Mononuclear cell (primary cell): ENCODE results near the gene RNF144B. TPM values are rescaled to one million over a fixed set of nuclear protein-coding genes. Genes with fewer than 3 reads are reported as not detected.
"Not testable (repeated sequence)": the region's sequence is repeated elsewhere in the genome, so short reads cannot be mapped to it uniquely, and the experiment has no call there.

Source experiments
- H3K27me3 ChIP-seq: 2 replicates; pipeline ENCODE4 v1.6.0; 2011; ENCODE audit warnings: low read length, control low read depth; ENCODE audit not compliant: insufficient read depth
- H3K4me1 ChIP-seq: 2 replicates; pipeline ENCODE4 v1.5.1; 2011; ENCODE audit warnings: mild to moderate bottlenecking, low read length, control low read depth; ENCODE audit not compliant: insufficient read depth
- H3K4me3 ChIP-seq: 2 replicates; pipeline ENCODE4 v1.5.1; 2011; ENCODE audit warnings: mild to moderate bottlenecking, low read length, moderate library complexity
- H3K9me3 ChIP-seq: 2 replicates; pipeline ENCODE4 v1.5.1; 2011; ENCODE audit warnings: low read depth, mild to moderate bottlenecking, control low read depth, low read length
- total RNA-seq: library from RNA; depleted of rRNA; stranded (reverse); fragments of >200 nt; gene quantifications from one replicate; pipeline ENCODE4 v1.2.3, GENCODE V29; 2012

Gene RNF144B
- total RNA-seq, result 26.1 TPM

DNA sequence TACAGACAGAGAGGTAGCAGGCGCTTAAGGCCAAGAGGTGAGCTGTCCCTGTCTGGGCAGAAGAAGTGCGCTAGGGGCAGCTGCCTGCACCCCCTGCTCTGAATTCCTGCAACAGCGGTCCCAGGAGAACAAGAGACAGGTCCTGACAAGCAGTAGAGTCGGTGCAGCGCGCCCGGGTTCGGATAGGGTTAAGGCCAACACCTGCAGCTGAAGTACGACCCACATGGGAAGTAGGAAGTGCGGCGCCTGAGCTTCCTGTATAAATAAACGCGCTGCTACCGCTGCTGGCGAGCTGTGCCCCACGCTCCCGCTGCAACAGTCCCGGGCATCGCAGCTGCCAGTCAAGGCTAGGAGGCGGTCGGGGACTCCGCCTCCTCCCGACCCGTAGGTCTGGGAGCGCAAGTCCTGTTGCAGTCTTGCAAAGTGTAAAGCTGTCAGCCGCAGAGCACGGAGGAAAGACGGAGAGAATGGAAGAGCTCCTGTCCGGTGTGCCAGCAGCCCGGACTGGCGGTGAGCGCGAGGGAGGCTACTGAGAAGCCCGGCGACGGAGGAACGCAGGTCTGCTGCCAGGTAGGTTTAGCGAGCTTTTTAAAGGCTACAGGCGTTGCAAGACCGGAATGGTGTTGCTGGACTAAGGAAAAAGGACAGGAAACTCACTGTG is at the start of gene RNF144B:
Gene RNF144B, plus strand, starts transcription at position 290 of the 661 bp plus-strand sequence. CDS start 12,185 bp downstream, outside the sequence.
- Histone ChIP-seq H3K27me3 (no peaks in the 10 kb centered on the region), H3K9me3 (no peaks in the 10 kb centered on the region), H3K4me1 (peaks cover 40% of the 10 kb centered on the region), H3K4me3 (peak within 1 kb of the TSS; percentile 62)

- H3K9me3 ChIP-seq, result no peaks in the 10 kb centered on the region
- H3K4me1 ChIP-seq, result peaks cover 14% of the 10 kb centered on the region
- no peaks in the 10 kb centered on the region for H3K27me3 ChIP-seq
- no peak overlapping the region for H3K4me3 ChIP-seq
Observed at GRCh38 chr6:18339599-18339998, 47.6 kb upstream of the RNF144B start.

- Histone ChIP-seq H3K4me3 (no peak overlapping the region), H3K4me1 (peaks cover 14% of the 10 kb centered on the region), H3K27me3 (no peaks in the 10 kb centered on the region), H3K9me3 (no peaks in the 10 kb centered on the region)
Observed at GRCh38 chr6:18340781-18341551, 46.2 kb upstream of the RNF144B start.

DNA sequence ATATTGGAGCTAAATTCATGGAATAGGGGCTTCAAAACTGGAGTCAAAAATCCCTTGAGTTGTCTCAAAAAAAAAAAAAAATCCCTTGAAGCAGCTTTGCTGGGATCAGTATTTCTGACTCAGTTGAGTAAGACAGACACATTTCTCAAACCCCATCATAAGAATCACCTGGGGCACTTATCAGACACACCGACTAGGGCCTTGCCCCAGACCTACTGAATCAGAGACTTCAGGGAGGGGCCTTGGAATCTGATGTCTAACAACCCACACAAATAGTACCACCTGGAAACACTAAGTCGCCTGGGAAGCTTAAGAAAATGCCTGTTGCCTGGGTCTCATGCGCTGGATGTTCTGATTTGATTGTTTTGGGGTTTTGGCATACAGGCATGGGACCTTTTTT is 44.9 kb upstream of the RNF144B start:
- Histone ChIP-seq H3K4me1 (peaks cover 7% of the 10 kb centered on the region), H3K27me3 (no peaks in the 10 kb centered on the region), H3K9me3 (no peaks in the 10 kb centered on the region), H3K4me3 (no peak overlapping the region)

DNA sequence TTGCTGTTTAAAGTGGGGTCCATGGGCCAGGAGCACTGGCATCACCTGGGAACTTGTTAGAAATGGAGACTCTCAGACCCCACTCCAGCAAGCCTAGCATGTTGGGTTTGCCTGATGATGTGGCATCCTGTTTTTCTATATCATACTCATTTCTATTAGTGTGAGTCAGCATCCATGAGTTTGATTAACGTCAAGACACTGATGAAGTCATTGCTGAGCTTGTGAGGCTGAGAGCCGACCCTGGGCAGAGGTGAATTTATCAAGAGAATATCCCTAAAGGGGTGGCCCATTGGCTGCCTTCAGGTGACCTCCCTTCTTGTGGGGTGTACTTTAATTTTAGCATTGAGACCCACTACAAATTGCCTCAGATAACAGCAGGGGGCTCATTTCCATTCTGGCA is 43.4 kb upstream of the RNF144B start:
- no peak overlapping the region for H3K4me3 ChIP-seq
- no peaks in the 10 kb centered on the region for H3K4me1 ChIP-seq
- no peaks in the 10 kb centered on the region for H3K27me3 ChIP-seq
- H3K9me3 ChIP-seq, result no peaks in the 10 kb centered on the region

DNA sequence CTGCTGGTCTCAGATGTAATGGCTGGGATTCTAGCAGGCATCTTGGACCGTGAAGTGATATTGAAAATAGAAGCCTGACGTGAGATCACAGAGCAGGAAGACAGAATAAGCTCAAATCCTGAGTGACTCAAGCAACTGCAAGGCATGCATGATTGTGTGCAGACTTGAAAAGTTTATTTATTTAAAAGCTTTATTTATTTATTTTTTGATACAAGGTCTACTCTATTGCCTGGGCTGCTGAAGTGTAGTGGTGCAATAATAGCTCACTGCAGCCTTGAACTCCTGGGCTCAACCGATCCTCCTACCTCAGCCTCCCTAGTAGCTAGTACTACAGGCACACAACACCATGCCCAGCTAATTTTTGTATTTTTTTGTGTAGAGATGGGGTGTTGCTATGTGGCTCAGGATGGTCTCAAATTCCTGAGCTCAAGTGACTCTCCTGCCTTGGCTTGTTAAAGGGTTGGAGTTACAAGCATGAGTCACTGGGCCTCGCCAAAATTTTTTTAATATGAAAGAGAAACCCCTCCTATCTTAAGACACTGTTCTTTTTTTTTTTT is 40.1 kb upstream of the RNF144B start:
- peaks cover 12% of the 10 kb centered on the region for H3K4me1 ChIP-seq
- H3K9me3 ChIP-seq, result no peaks in the 10 kb centered on the region
- no peak overlapping the region for H3K4me3 ChIP-seq
- no peaks in the 10 kb centered on the region for H3K27me3 ChIP-seq

GRCh38 chr6:18347866-18348265 is 39.3 kb upstream of the RNF144B start:
- Histone ChIP-seq H3K9me3 (no peaks in the 10 kb centered on the region), H3K27me3 (no peaks in the 10 kb centered on the region), H3K4me1 (peaks cover 12% of the 10 kb centered on the region), H3K4me3 (no peak overlapping the region)

- H3K9me3 ChIP-seq, result no peaks in the 10 kb centered on the region
- peaks cover 12% of the 10 kb centered on the region for H3K4me1 ChIP-seq
- H3K4me3 ChIP-seq, result no peak overlapping the region
- no peaks in the 10 kb centered on the region for H3K27me3 ChIP-seq
Observed at GRCh38 chr6:18349386-18349785, 37.8 kb upstream of the RNF144B start.

DNA sequence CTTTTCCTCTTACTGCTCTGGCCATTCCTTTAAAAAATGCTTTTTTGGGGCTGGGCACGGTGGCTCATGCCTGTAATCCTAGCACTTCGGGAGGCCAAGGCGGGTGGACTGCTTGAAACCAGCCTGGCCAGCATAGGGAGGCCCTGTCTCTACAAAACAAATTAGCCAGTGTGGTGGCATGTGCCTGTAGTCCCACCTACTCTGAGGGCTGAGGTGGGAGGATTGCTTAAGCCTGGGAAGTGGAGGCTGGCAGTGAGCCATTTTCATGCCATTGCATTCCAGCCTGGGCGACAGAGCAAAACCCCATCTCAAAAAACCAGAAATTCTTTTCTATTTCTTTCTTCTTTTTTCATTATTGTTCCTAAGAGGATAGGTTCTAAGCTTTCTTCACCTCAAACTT is 36.9 kb upstream of the RNF144B start:
- Histone ChIP-seq H3K9me3 (no peaks in the 10 kb centered on the region), H3K27me3 (no peaks in the 10 kb centered on the region), H3K4me3 (no peak overlapping the region), H3K4me1 (peaks cover 12% of the 10 kb centered on the region)

GRCh38 chr6:18350712-18351111 is 36.4 kb upstream of the RNF144B start:
- Histone ChIP-seq H3K27me3 (no peaks in the 10 kb centered on the region), H3K9me3 (no peaks in the 10 kb centered on the region), H3K4me1 (peaks cover 12% of the 10 kb centered on the region), H3K4me3 (no peak overlapping the region)

DNA sequence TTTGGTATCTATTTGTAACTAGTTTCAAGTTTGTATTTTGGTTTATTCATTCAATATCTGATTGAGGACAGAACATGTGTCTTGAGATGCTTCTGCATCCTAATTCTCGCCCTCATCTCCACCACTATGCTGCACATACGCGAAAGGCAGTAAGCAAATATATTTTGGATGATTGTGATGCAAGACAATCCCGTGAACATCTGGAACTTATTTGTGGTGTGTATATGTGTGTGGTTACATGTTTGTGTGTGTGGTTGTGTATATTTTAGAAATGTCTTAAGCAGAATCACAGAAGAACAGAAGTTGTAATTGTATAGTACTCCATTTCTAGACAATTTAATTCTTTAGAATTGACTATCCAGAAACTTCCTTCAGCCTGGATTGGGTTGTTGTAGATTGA is 35.1 kb upstream of the RNF144B start:
- Histone ChIP-seq H3K27me3 (no peaks in the 10 kb centered on the region), H3K9me3 (no peaks in the 10 kb centered on the region), H3K4me1 (peaks cover 12% of the 10 kb centered on the region), H3K4me3 (no peak overlapping the region)

DNA sequence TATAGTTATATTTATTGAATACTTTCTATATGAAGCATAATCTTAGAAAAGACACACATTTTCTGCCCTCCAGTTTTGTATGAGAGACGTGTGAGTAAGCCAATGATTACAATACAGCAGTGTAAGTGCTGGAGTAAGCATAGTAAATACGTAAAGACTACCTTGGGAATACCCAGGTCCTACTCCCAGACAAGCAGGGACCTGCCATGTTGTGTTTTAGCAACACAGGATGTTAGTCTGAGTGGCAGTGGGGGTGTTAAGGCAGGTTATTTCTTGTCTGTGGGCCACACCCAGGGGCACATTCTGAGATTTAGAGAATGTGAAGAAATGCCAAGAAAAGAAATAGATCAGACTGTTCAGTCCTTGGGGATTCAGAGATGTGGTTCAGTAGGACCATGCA is 34.3 kb upstream of the RNF144B start:
- H3K4me1 ChIP-seq, result peaks cover 12% of the 10 kb centered on the region
- H3K4me3 ChIP-seq, result no peak overlapping the region
- H3K27me3 ChIP-seq, result no peaks in the 10 kb centered on the region
- H3K9me3 ChIP-seq, result no peaks in the 10 kb centered on the region

- Histone ChIP-seq H3K4me1 (peaks cover 12% of the 10 kb centered on the region), H3K4me3 (no peak overlapping the region), H3K9me3 (no peaks in the 10 kb centered on the region), H3K27me3 (no peaks in the 10 kb centered on the region)
Observed at GRCh38 chr6:18353251-18353650, 33.9 kb upstream of the RNF144B start.

DNA sequence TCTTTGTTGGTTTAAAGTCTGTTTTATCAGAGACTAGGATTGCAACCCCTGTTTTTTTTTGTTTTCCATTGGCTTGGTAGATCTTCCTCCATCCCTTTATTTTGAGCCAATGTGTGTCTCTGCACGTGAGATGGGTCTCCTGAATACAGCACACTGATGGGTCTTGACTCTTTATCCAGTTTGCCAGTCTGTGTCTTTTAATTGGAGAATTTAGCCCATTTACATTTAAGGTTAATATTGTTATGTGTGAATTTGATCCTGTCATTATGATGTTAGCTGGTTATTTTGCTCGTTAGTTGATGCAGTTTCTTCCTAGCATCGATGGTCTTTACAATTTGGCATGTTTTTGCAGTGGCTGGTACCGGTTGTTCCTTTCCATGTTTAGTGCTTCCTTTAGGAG is 29.6 kb upstream of the RNF144B start:
- peaks cover 20% of the 10 kb centered on the region for H3K4me1 ChIP-seq
- H3K27me3 ChIP-seq, H3K4me3 ChIP-seq, H3K9me3 ChIP-seq: not testable (repeated sequence)

DNA sequence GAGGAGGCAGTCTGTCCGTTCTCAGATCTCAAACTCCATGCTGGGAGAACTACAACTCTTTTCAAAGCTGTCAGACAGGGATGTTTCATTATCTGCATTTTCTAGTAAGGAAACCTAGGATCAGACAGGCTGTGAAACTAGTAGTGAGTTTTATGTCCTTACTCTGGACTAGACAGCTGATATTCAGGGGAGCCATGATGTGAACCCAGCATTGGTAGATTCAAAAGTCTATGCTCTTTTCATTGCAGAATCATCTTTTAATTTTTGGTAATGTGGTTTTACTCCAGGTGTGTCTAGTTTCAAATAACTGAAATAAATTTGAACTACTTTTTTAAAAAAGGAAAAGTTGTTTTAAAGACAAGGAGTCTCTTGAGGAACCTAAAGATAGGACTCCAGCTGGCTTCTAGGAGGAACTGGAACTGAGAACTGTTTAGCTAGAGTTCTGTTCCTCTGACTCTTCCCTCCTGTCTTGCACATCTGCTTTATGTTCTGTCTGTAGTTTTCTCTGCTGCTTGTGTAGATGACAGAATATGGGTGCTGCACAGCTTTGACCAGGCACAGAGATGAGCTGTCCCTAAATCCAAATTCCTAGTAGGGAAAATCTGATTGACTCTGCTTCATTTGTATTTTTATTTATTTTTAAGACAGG is 27.8 kb upstream of the RNF144B start:
- Histone ChIP-seq H3K9me3 (no peaks in the 10 kb centered on the region), H3K27me3 (no peaks in the 10 kb centered on the region), H3K4me3 (no peak overlapping the region), H3K4me1 (peaks cover 20% of the 10 kb centered on the region)
